Vagina (tissue), 2 donors: ENCODE data around the gene CLEC7A.

Source experiments
- POLR2A ChIP-seq, 2 donors: fragments of 450-650 bp; IDR thresholded peaks; one replicate each; pipeline ENCODE4 v1.6.1; 2017; ENCODE audit warnings: antibody characterized with exemption in 2 of 2, mild to moderate bottlenecking in 2 of 2, moderate library complexity in 2 of 2
- POLR2AphosphoS5 ChIP-seq, 2 donors: sonication (generic); formaldehyde crosslinking; IDR thresholded peaks; one replicate each; pipeline ENCODE4 v1.9.0; 2017; ENCODE audit warnings: antibody characterized with exemption in 2 of 2, mild to moderate bottlenecking in 2 of 2, low read depth in 1 of 2; ENCODE audit not compliant: insufficient read depth in 1 of 2

DNA sequence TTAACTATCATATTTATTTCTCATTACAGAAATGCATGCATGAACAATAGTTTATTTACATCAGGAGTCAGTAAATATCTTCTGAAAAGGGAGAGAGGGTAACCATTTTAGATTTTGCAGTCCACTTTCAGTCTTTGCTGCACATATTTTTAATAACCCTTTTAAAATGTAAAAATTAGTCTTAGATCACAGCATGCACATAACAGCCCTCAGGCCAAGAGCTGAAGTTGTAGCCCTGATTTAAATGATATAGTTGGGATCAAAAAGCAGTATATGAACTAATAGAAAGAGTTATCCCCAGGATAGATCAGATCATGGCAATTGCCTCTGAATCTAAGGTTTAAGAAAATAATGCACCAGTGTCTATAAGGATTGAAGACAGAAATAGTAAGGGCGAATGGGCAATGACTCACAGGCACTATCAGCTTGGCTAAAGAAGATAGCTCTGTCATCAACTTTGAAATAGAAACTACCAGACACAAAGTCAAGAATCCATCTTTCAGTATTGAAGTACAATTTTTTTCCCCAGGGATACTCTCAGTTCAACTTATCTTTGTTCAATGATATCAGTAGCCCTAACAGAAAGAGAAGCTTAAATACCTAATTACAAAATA is 13.1 kb upstream of the CLEC7A start:
- TF ChIP-seq POLR2AphosphoS5 (IDR thresholded peaks at IDR 0.05; ENCODE audit: insufficient read depth in 1 of 2, low read depth in 1 of 2) (no peak), POLR2A (IDR thresholded peaks at IDR 0.05) (no peak)
